HG03342 (cell line): ENCODE results near the gene TOB1.
"Not testable (repeated sequence)": the region's sequence is repeated elsewhere in the genome, so short reads cannot be mapped to it uniquely, and the experiment has no call there.

Experiments used
- ATAC-seq: cut with Tn5 transposase; IDR thresholded peaks from one replicate; pipeline ENCODE4 v1.9.1; 2021; ENCODE audit warnings: mild to moderate bottlenecking, moderate library complexity; ENCODE audit not compliant: unreplicated experiment

The TOB1 gene

GRCh38 chr17:50871898-50872297, 5.7 kb upstream of the TOB1 start:
- ATAC-seq: no peak

- no peak for ATAC-seq
These were observed 5.2 kb upstream of the TOB1 start for GRCh38 chr17:50871364-50871763.

GRCh38 chr17:50868602-50869001, 2.4 kb upstream of the TOB1 start:
- no peak for ATAC-seq

- no peak for ATAC-seq
These were observed 1.9 kb upstream of the TOB1 start for GRCh38 chr17:50868140-50868438.

- ATAC-seq: peak; percentile 40
These were observed 1.4 kb upstream of the TOB1 start for GRCh38 chr17:50867363-50868139.

GRCh38 chr17:50866950-50867362, 802 bp upstream of the TOB1 start:
- peak; percentile 15 for ATAC-seq

GRCh38 chr17:50865868-50866260, 290 bp downstream of the TOB1 start:
- no peak for ATAC-seq

GRCh38 chr17:50865060-50865867, 890 bp downstream of the TOB1 start:
- peak; percentile 10 for ATAC-seq

- ATAC-seq: no peak
These were observed 1.5 kb downstream of the TOB1 start for GRCh38 chr17:50864747-50865059.

GRCh38 chr17:50863931-50864330, 2.2 kb downstream of the TOB1 start:
- no peak for ATAC-seq

- ATAC-seq: no peak
These were observed 2.8 kb downstream of the TOB1 start for GRCh38 chr17:50863221-50863843.

- ATAC-seq: no peak
These were observed 4.2 kb downstream of the TOB1 start for GRCh38 chr17:50861822-50862528.

- ATAC-seq: no peak
These were observed 4.8 kb downstream of the TOB1 start for GRCh38 chr17:50861334-50861676.

GRCh38 chr17:50859727-50860126, 6.4 kb downstream of the TOB1 start:
- ATAC-seq: not testable (repeated sequence)

- no peak for ATAC-seq
These were observed 7.5 kb downstream of the TOB1 start for GRCh38 chr17:50858486-50859225.

GRCh38 chr17:50856431-50856830, 9.7 kb downstream of the TOB1 start:
- no peak for ATAC-seq

- no peak for ATAC-seq
These were observed 10.3 kb downstream of the TOB1 start for GRCh38 chr17:50855708-50856330.

GRCh38 chr17:50853781-50854180, 12.4 kb downstream of the TOB1 start:
- ATAC-seq: no peak

- ATAC-seq: no peak
These were observed 13.0 kb downstream of the TOB1 start for GRCh38 chr17:50853015-50853615.

GRCh38 chr17:50850640-50851039, 15.5 kb downstream of the TOB1 start:
- no peak for ATAC-seq
